OCI-LY1 (cell line): ENCODE data around the gene LHFPL5.

ENCODE experiments used
- H2AFZ ChIP-seq: fragments of 200-600 bp; sonication (generic), shearing (Covaris generic); 2 replicates; pipeline ENCODE4 v1.6.0; 2014; ENCODE audit warnings: antibody characterized with exemption, mild to moderate bottlenecking, low read length
- H3F3A ChIP-seq: fragments of 200-600 bp; sonication (generic), shearing (Covaris generic); 2 replicates; pipeline ENCODE4 v1.6.0; 2014; ENCODE audit warnings: mild to moderate bottlenecking, antibody characterized with exemption, low read length, moderate library complexity; ENCODE audit not compliant: insufficient read depth
- H3K27ac ChIP-seq: fragments of 200-600 bp; sonication (generic); 2 replicates; pipeline ENCODE4 v1.5.1; 2014; ENCODE audit warnings: low read length, mixed run types, mild to moderate bottlenecking, low read depth; ENCODE audit not compliant: poor library complexity, severe bottlenecking
- H3K27me3 ChIP-seq: fragments of 200-600 bp; sonication (generic); 2 replicates; pipeline ENCODE4 v1.6.0; 2014; ENCODE audit warnings: antibody characterized with exemption, mild to moderate bottlenecking, low read length, moderate library complexity; ENCODE audit not compliant: insufficient read depth
- H3K36me3 ChIP-seq: fragments of 200-600 bp; sonication (generic); 2 replicates; pipeline ENCODE4 v1.6.1; 2014; ENCODE audit warnings: mild to moderate bottlenecking, antibody characterized with exemption, low read length, moderate library complexity, mixed read lengths; ENCODE audit not compliant: insufficient read depth
- H3K4me1 ChIP-seq: fragments of 200-600 bp; sonication (generic); 2 replicates; pipeline ENCODE4 v1.5.1; 2014; ENCODE audit warnings: mild to moderate bottlenecking, low read length, moderate library complexity; ENCODE audit not compliant: insufficient read depth, severe bottlenecking
- H3K4me2 ChIP-seq: fragments of 200-600 bp; sonication (generic), shearing (Covaris generic); 2 replicates; pipeline ENCODE4 v1.6.1; 2014; ENCODE audit warnings: low read length
- H3K4me3 ChIP-seq: fragments of 200-600 bp; sonication (generic); 2 replicates; pipeline ENCODE4 v1.5.1; 2014; ENCODE audit warnings: low read length, low read depth, mild to moderate bottlenecking, mixed read lengths; ENCODE audit not compliant: poor library complexity, severe bottlenecking
- H3K79me2 ChIP-seq: fragments of 200-600 bp; shearing (Covaris generic); 2 replicates; pipeline ENCODE4 v1.6.1; 2016; ENCODE audit warnings: mixed run types, low read length, mixed read lengths; ENCODE audit not compliant: insufficient read depth
- H3K9ac ChIP-seq: fragments of 200-600 bp; sonication (generic), shearing (Covaris generic); 2 replicates; pipeline ENCODE4 v1.6.1; 2014; ENCODE audit warnings: mild to moderate bottlenecking, low read length, mixed read lengths
- H3K9me2 ChIP-seq: fragments of 200-600 bp; sonication (generic), shearing (Covaris generic); 2 replicates; pipeline ENCODE4 v1.6.1; 2014; ENCODE audit warnings: low read depth, mild to moderate bottlenecking, low read length, mixed read lengths
- H3K9me3 ChIP-seq: fragments of 200-600 bp; shearing (Covaris generic); 2 replicates; pipeline ENCODE4 v1.6.1; 2014; ENCODE audit warnings: low read length, mixed read lengths
- H4K20me1 ChIP-seq: fragments of 200-600 bp; sonication (generic), shearing (Covaris generic); 2 replicates; pipeline ENCODE4 v1.6.0; 2016; ENCODE audit warnings: mild to moderate bottlenecking, low read length; ENCODE audit not compliant: insufficient read depth
- CTCF ChIP-seq: fragments of 200-600 bp; sonication (generic), shearing (Covaris generic); IDR thresholded peaks from 2 replicates; pipeline ENCODE4 v1.5.1; 2017; ENCODE audit warnings: mild to moderate bottlenecking, antibody characterized with exemption, low read length, moderate library complexity, mixed read lengths
- EZH2 ChIP-seq: fragments of 200-600 bp; sonication (generic), shearing (Covaris generic); IDR thresholded peaks from 2 replicates; pipeline ENCODE4 v1.8.0; 2017; ENCODE audit warnings: borderline replicate concordance, mixed run types, mild to moderate bottlenecking, antibody characterized with exemption, low read length, moderate library complexity, mixed read lengths

Gene LHFPL5

GRCh38 chr6:35777356-35778102, 27.6 kb upstream of the LHFPL5 start:
- H3K9me2 ChIP-seq = no peaks in the 10 kb centered on the region
- no peaks in the 10 kb centered on the region for H3F3A ChIP-seq
- no peak overlapping the region for H3K4me3 ChIP-seq
- H3K9ac ChIP-seq = no peak overlapping the region
- no peaks in the 10 kb centered on the region for H3K36me3 ChIP-seq
- peaks cover 8% of the 10 kb centered on the region for H3K4me1 ChIP-seq
- H3K79me2 ChIP-seq = no peaks in the 10 kb centered on the region
- no peaks in the 10 kb centered on the region for H4K20me1 ChIP-seq
- no peak for TF ChIP-seq EZH2
- TF ChIP-seq CTCF = no peak
- H3K4me2 ChIP-seq = no peak overlapping the region
- no peak overlapping the region for H3K27ac ChIP-seq
- no peak overlapping the region for H2AFZ ChIP-seq
- no peaks in the 10 kb centered on the region for H3K27me3 ChIP-seq
- H3K9me3 ChIP-seq = no peaks in the 10 kb centered on the region

GRCh38 chr6:35778437-35778836, 26.7 kb upstream of the LHFPL5 start:
- no peaks in the 10 kb centered on the region for H3K36me3 ChIP-seq
- H3K27me3 ChIP-seq = no peaks in the 10 kb centered on the region

GRCh38 chr6:35780719-35781118, 24.4 kb upstream of the LHFPL5 start, which contains the start of gene CLPSL1:
TSS of gene CLPSL1 (plus strand) at chr6:35781019. CDS start at chr6:35781111, 92 bp downstream.
- Histone ChIP-seq H4K20me1 (no peaks in the 10 kb centered on the region), H3K9me2 (no peaks in the 10 kb centered on the region), H3K79me2 (no peaks in the 10 kb centered on the region), H3K4me3 (no peak within 1 kb of the TSS), H3K4me2 (no peak within 1 kb of the TSS), H3F3A (no peaks in the 10 kb centered on the region), H2AFZ (no peak within 1 kb of the TSS), H3K9me3 (no peaks in the 10 kb centered on the region), H3K27ac (no peak within 1 kb of the TSS), H3K27me3 (no peaks in the 10 kb centered on the region), H3K9ac (no peak within 1 kb of the TSS), H3K36me3 (no peaks in the 10 kb centered on the region), H3K4me1 (peaks cover 8% of the 10 kb centered on the region)
- TF ChIP-seq EZH2 (no peak), CTCF (no peak)

More at GRCh38 chr6:35778437-35778836, 26.7 kb upstream of the LHFPL5 start:
- H3K79me2 ChIP-seq = no peaks in the 10 kb centered on the region
- peaks cover 8% of the 10 kb centered on the region for H3K4me1 ChIP-seq
- no peak overlapping the region for H3K4me2 ChIP-seq
- H4K20me1 ChIP-seq = no peaks in the 10 kb centered on the region
- H3K9me2 ChIP-seq = no peaks in the 10 kb centered on the region
- no peaks in the 10 kb centered on the region for H3K9me3 ChIP-seq
- H3K9ac ChIP-seq = no peak overlapping the region
- H2AFZ ChIP-seq = no peak overlapping the region
- TF ChIP-seq CTCF = no peak
- no peak for TF ChIP-seq EZH2
- H3K4me3 ChIP-seq = no peak overlapping the region
- no peaks in the 10 kb centered on the region for H3F3A ChIP-seq
- no peak overlapping the region for H3K27ac ChIP-seq
